Renal cortex interstitium (tissue), 11 donors: ENCODE results near the gene LGALS12. TPM values are rescaled to one million over a fixed set of nuclear protein-coding genes. Genes with fewer than 3 reads are reported as not detected.
"Not testable (repeated sequence)": the region's sequence is repeated elsewhere in the genome, so short reads cannot be mapped to it uniquely, and the experiment has no call there.

ENCODE experiments used
- DNase-seq, 11 donors: peaks; one replicate each; pipeline ENCODE4 v3.0.0-alpha.2; 2013; ENCODE audit warnings: low read depth in 9 of 11, low spot score in 4 of 11; ENCODE audit errors: extremely low read depth in 1 of 11
- polyA plus RNA-seq, 3 donors: library from polyadenylated mRNA; unstranded; fragments of 120-200 nt; gene quantifications; one replicate each; pipeline ENCODE4 v1.2.1, GENCODE V29; 2013; ENCODE audit not compliant: insufficient read length in 3 of 3

LGALS12 gene
- polyA plus RNA-seq, 3 donors, result 0.12 to 0.34 (median 0.17) TPM

DNA sequence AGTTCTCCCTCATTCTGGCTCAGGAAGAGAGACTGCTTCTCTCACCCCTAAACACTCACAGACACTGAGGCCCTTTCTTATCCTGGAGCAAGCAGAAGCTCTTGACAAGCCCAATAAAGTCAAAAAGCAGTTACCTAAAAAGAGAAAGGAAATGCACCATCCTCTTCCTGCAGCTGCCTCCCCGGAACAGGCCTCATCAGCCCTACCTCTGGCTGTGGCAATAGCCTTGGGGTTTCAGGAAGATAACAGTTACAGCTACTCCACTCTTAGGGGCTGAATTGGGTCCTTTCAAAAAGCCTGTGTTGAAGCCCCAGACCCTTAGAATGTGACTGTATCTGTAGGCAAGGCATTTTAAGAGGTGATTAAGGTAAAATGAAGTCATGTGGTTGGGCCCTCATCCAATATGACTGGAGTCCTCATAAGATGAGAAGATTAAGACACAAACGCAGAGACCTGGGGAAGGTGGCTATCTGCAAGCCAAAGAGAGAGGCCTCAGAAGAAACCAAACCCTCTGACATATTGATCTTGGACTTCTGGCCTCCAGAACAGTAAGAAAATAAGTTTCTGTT is 3.5 kb upstream of the LGALS12 start:
- no peak for DNase-seq

DNA sequence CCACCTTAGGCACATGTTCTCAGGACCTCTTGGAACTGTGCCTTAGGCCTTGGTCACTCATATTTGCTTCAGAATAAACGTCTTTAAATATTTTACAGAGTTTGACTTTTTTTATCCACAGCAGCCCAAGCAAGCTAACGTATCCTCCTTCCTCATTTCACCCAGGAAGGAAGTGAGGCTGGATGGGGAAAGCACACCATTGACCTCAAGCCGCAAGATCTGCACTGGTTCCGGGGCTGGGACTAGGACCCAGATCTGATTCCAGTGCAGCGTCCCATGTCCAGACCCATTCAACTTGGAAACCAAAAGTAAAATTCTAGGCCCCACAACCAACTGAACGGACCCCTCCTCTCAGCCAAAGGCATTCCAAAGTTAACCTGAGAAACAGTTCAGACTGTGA is 2.4 kb upstream of the LGALS12 start:
- no peak for DNase-seq

GRCh38 chr11:63504054-63504453 is 1.8 kb upstream of the LGALS12 start:
- DNase-seq, result no peak

DNA sequence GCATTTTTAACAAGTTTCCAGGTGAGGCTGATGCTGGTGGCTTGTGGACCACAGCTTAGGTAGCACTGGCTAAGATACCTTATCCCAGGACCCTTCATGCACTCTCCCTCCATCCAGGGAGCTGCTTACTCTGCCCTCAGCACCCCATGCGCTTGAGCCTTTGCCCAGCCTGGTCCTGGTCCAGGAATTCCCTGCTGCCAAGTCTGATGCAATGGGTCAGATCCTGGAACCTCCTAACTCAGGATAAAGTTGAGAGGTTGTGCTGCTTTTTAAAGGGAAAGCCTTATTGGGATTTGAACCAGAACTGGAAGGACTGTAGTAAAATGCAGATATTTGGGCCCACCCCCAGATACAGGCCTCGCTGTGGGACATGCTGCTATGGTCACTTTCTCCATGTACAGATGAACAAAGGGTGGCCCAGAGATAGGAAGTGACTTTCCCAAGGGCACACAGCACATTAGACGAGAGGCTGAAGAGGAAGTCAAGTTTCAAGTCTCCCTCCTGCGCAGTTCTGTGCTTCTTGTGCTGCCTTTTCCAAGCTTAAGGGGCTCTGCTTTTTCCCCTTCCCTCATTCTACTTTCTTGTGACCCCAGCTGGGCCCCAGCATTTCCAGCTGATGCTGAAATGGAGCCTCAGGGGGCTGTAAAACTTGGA is 824 bp upstream of the LGALS12 start:
- no peak for DNase-seq

GRCh38 chr11:63506876-63507275 is 992 bp downstream of the LGALS12 start:
- DNase-seq, result no peak

DNA sequence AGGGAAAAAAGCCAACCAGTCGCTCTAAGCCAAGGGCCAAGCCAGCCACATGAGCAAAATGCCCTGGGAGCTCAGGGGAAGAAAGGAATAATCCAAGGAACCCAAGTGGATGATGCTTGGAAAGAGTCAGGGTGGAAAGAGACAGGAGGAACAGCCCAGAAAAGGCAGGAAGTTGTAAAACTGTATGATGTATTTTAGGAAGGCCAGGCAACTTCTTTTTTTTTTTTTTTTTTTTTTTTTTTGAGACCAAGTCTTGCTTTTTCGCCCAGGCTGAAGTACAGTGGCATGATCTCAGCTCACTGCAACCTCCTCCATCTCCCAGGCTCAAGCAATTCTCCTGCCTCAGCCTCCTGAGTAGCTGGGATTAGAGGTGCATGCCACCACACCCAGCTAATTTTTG is 1.6 kb downstream of the LGALS12 start:
- DNase-seq, result no peak

DNA sequence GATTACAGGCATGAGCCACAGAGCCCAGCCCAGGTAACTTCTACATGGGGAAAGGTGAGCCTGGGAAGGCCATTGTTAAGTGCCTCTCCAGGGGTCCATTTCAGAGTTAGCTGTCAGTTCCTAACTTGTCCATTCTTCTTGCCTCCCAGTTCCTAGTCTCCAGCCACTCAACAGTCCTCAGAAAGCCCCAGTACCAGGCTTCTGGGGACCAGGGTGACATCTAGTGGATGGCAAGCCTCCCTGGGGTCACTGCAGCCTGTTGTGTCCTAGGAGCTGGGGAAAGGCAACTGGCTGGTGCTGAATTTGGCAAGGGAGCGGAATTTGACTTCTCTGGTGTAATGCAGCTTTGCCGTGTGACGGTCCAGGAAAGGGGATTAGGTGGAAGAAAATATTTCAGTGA is 2.1 kb downstream of the LGALS12 start:
- DNase-seq, result no peak

- DNase-seq, result no peak
Observed at GRCh38 chr11:63508745-63509144, 2.9 kb downstream of the LGALS12 start.

DNA sequence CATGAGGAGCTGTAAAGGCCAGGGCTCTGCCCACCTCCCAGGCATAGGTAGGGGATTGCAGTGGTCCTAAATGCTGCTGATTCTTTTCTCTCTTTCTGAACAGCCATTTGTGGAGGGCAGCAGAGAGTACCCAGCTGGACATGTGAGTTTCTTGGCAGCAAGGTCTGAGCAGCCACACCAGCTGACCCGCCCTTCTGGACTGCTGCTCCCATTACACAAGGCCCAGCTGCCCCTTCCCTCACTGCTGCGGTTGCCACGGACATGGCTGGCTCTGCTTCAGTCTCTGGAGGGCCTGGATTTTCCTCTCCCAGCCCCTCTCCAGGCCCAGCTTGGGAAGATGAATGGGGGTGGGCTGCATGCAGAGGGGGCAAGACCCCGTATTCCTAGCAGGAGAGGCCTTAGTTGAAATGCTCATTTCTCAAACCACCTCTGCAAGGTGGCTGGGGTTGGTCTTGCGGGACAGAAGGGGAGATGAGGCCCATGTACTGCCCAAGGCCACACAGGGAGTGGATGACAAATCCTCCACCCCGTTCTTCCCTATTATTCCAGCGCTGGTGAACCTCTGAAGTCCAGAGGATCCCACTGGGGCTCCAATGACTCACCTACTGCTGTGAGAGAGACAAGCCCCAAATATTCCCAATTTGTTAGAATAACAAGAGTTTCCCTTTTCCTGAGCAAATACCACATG is 4.6 kb downstream of the LGALS12 start:
- no peak for DNase-seq

GRCh38 chr11:63511048-63511748 is 5.3 kb downstream of the LGALS12 start:
- no peak for DNase-seq

- no peak for DNase-seq
Observed at GRCh38 chr11:63512816-63513215, 6.9 kb downstream of the LGALS12 start.

DNA sequence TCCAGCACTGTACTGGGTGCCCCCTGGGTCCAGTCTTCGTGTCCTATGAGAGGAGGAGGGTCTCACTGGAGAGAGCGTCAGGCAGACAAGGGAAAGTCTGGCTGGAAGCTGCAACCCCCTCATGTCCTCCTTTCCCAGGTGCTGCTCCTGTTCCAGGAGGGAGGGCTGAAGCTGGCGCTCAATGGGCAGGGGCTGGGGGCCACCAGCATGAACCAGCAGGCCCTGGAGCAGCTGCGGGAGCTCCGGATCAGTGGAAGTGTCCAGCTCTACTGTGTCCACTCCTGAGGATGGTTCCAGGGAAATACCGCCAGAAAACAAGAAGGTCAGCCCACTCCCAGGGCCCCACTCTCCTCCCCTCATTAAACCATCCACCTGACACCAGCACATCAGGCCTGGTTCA is 10.2 kb downstream of the LGALS12 start:
- DNase-seq, result no peak

GRCh38 chr11:63517156-63517555 is 11.3 kb downstream of the LGALS12 start:
- no peak for DNase-seq

GRCh38 chr11:63518548-63518947 is 12.7 kb downstream of the LGALS12 start:
- no peak for DNase-seq

DNA sequence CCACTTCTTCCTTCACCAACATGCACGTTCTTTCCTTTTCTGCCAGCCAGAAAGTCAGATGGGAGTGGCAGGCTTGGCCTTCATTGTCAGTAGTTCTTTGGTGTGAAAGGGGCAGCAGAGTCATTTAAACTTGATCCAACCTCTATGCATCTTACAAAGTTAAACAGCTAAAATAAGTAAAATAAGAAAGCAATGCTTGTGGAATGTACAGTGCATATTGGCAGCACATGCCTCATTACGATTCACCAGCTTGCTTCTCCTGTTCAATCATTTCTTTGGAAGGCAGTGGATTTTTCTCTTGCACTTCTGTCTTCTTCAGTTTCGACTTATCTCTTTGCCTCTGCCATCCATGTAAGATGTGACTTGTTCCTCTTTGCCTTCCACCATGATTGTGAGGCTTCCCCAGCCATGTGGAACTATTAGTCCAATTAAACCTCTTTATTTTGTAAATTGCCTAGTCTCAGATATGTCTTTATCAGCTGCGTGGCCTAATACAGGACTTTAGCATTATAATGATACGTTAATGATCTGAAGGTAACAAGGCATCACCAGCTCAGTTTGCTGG is 14.8 kb downstream of the LGALS12 start:
- no peak for DNase-seq

- DNase-seq, result no peak
Observed at GRCh38 chr11:63521896-63522295, 16.0 kb downstream of the LGALS12 start.

DNA sequence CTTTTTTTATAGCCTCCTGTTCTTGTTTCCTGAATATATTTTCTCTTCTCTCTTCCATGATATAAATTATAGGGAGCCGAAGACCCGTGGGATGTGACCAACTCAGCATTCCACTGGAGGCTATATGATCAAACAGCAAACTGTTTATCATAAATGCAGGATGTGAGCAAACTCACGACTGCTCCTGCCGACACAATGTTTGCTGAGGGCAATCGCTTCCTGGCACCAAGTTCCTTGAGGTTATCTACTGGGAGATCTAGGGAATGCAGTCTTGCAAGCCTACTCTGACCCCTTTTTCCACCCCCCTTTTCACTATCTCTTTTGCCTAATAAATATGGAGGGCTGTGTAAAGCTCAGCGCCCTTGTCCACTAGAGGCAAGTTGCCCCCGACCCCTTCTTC is 17.3 kb downstream of the LGALS12 start:
- no peak for DNase-seq

- DNase-seq, result no peak
Observed at GRCh38 chr11:63527667-63528066, 21.8 kb downstream of the LGALS12 start.

GRCh38 chr11:63528156-63528555 is 22.3 kb downstream of the LGALS12 start:
- DNase-seq, result not testable (repeated sequence)
